ENCODE data around the gene TYW1B.
"Not testable (repeated sequence)": the region's sequence is repeated elsewhere in the genome, so short reads cannot be mapped to it uniquely, and the experiment has no call there.

DNA sequence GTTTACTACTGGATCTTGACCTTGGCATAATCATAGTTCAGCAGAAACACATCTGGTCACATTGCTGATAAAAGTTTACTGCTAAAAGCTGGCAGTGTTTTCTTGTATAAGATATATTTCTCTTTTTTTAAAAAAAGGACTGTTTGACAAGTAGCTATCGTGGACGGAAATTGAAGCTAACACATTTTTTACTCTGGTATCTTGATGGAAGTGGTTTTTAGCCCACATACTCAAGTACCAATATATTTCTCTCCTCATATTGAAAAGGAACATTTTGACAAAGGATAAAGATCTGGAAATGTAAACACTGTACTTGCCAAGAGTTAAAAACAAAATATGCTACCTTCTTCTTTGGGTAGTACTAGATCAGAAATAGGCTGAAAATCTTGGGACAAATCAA, 137.8 kb downstream of the TYW1B start:
- not testable (repeated sequence) for TF ChIP-seq POLR2AphosphoS5, EP300 (IDR thresholded peaks at IDR 0.05)
- TF ChIP-seq, protein P1, sequence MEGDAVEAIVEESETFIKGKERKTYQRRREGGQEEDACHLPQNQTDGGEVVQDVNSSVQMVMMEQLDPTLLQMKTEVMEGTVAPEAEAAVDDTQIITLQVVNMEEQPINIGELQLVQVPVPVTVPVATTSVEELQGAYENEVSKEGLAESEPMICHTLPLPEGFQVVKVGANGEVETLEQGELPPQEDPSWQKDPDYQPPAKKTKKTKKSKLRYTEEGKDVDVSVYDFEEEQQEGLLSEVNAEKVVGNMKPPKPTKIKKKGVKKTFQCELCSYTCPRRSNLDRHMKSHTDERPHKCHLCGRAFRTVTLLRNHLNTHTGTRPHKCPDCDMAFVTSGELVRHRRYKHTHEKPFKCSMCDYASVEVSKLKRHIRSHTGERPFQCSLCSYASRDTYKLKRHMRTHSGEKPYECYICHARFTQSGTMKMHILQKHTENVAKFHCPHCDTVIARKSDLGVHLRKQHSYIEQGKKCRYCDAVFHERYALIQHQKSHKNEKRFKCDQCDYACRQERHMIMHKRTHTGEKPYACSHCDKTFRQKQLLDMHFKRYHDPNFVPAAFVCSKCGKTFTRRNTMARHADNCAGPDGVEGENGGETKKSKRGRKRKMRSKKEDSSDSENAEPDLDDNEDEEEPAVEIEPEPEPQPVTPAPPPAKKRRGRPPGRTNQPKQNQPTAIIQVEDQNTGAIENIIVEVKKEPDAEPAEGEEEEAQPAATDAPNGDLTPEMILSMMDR (IDR thresholded peaks at IDR 0.05): not testable (repeated sequence)
